Neural crest cell (in vitro differentiated cells): Measurements from ENCODE around the gene CSNK1G1. TPM values are rescaled to one million over a fixed set of nuclear protein-coding genes. Genes with fewer than 3 reads are reported as not detected.

ENCODE experiments used
- DNase-seq: peaks from one replicate; pipeline ENCODE4 v3.0.0; 2021; ENCODE audit warnings: low read depth, mixed read lengths, low spot score
- H3K27ac Mint-ChIP-seq: one replicate; pipeline ENCODE4 v1.8.0; 2021; ENCODE audit warnings: mild to moderate bottlenecking, mixed read lengths; ENCODE audit not compliant: unreplicated experiment
- H3K27me3 Mint-ChIP-seq: 2 replicates; pipeline ENCODE4 v1.8.0; 2021; ENCODE audit warnings: low read depth, mild to moderate bottlenecking, mixed read lengths
- H3K36me3 Mint-ChIP-seq: 2 replicates; pipeline ENCODE4 v1.8.0; 2021; ENCODE audit warnings: low read depth, mild to moderate bottlenecking, mixed read lengths
- H3K4me1 Mint-ChIP-seq: 2 replicates; pipeline ENCODE4 v1.8.0; 2021; ENCODE audit warnings: mixed read lengths
- H3K4me3 Mint-ChIP-seq: one replicate; pipeline ENCODE4 v1.8.0; 2021; ENCODE audit warnings: mild to moderate bottlenecking, mixed read lengths
- H3K9me3 Mint-ChIP-seq: 2 replicates; pipeline ENCODE4 v1.8.0; 2021; ENCODE audit warnings: mixed read lengths
- CTCF ChIP-seq: fragments of 200-600 bp; sonication (generic); conservative IDR thresholded peaks from 2 replicates; pipeline ENCODE4 v1.5.0; 2021; ENCODE audit warnings: antibody characterized with exemption, mild to moderate bottlenecking
- total RNA-seq: library from RNA; stranded (reverse); gene quantifications from 2 replicates; pipeline ENCODE4 v1.2.1, GENCODE V29; 2021

CSNK1G1 gene
- total RNA-seq, 1 donor from 2014 or later = 15.5 TPM

- Mint-ChIP-seq H3K4me3 (no peak overlapping the region), H3K27ac (no peak overlapping the region), H3K4me1 (no peaks in the 10 kb centered on the region), H3K36me3 (peaks cover 6% of the 10 kb centered on the region), H3K9me3 (no peaks in the 10 kb centered on the region), H3K27me3 (no peaks in the 10 kb centered on the region)
- TF ChIP-seq CTCF = no peak
- no peak for DNase-seq
Observed at GRCh38 chr15:64205202-64205601, 150.8 kb downstream of the CSNK1G1 start.

- no peak overlapping the region for H3K4me3 Mint-ChIP-seq
- H3K36me3 Mint-ChIP-seq = peaks cover under 1% of the 10 kb centered on the region
- no peaks in the 10 kb centered on the region for H3K9me3 Mint-ChIP-seq
- H3K4me1 Mint-ChIP-seq = no peaks in the 10 kb centered on the region
- no peak for DNase-seq
- no peak overlapping the region for H3K27ac Mint-ChIP-seq
- H3K27me3 Mint-ChIP-seq = no peaks in the 10 kb centered on the region
- no peak for TF ChIP-seq CTCF
Observed at GRCh38 chr15:64197425-64197824, 158.5 kb downstream of the CSNK1G1 start.

GRCh38 chr15:64193971-64194370 lies 162.0 kb downstream of the CSNK1G1 start:
- Mint-ChIP-seq H3K27me3 (no peaks in the 10 kb centered on the region), H3K27ac (no peak overlapping the region), H3K9me3 (no peaks in the 10 kb centered on the region), H3K4me1 (no peaks in the 10 kb centered on the region), H3K4me3 (no peak overlapping the region), H3K36me3 (no peaks in the 10 kb centered on the region)
- DNase-seq = no peak
- no peak for TF ChIP-seq CTCF

GRCh38 chr15:64191971-64192830 lies 163.8 kb downstream of the CSNK1G1 start:
- no peak for DNase-seq
- Mint-ChIP-seq H3K27ac (peak overlapping the region; percentile 24), H3K9me3 (no peaks in the 10 kb centered on the region), H3K27me3 (no peaks in the 10 kb centered on the region), H3K36me3 (peaks cover 3% of the 10 kb centered on the region), H3K4me3 (no peak overlapping the region), H3K4me1 (no peaks in the 10 kb centered on the region)
- no peak for TF ChIP-seq CTCF

GRCh38 chr15:64187396-64188191 lies 168.4 kb downstream of the CSNK1G1 start:
- peaks cover 3% of the 10 kb centered on the region for H3K36me3 Mint-ChIP-seq
- no peak for TF ChIP-seq CTCF
- H3K9me3 Mint-ChIP-seq = no peaks in the 10 kb centered on the region
- no peak for DNase-seq
- H3K4me3 Mint-ChIP-seq = no peak overlapping the region
- no peak overlapping the region for H3K27ac Mint-ChIP-seq
- H3K4me1 Mint-ChIP-seq = no peaks in the 10 kb centered on the region
- no peaks in the 10 kb centered on the region for H3K27me3 Mint-ChIP-seq
